ENCODE measurements around the gene HCRTR1. TPM values are rescaled to one million over a fixed set of nuclear protein-coding genes. Genes with fewer than 3 reads are reported as not detected.

HCRTR1 gene
- polyA plus RNA-seq, 1 of the 3 experiments (the other 2 are of a cell fraction) = 0.03 TPM

DNA sequence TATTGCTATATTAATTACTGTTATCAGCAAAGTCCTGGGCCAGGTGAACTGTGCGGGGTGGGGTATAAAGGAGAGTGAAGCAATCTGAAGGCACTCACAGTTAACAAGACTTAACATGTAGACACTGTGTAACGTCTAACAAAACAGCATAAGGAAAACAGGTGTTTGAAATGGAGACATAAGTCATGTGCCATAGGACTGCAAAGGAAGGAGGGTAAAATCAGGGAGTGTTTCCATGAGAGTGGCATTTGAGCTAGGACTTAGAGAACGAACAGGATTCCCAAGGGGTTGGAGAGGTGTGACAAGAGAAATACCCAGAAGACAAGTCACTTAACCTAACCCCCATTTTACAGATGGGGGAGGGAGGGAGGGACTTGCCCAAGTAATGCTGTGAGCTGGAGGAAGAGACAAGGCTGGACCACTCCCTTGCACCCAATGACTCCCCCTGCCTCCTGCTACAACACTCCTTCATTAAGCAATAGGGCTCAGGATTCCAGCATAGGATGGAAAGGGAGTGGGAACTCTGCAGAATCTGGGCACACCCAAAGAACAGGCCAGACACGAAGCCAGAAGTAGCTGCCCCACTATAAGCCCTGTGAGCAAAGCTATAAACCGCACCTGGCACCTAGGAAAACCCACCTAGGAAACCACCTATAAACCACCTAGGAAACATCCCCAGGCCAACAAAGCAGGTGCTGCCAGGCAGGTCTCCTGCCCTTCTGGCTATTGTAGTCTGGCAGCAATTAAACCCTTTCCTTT, 20.6 kb downstream of the HCRTR1 start:
- H4K20me1 ChIP-seq (ENCODE audit: insufficient read depth) = peaks cover 28% of the 10 kb centered on the region
- peaks cover 3% of the 10 kb centered on the region for H3F3A ChIP-seq (replicated peaks; ENCODE audit: insufficient read depth)
- no peaks in the 10 kb centered on the region for H3K9me3 ChIP-seq
- peaks cover 77% of the 10 kb centered on the region for H3K79me2 ChIP-seq (ENCODE audit: insufficient read depth)
- H3K36me3 ChIP-seq (replicated peaks in 1 of 2; ENCODE audit: control insufficient read depth in 1 of 2, insufficient read depth in 2 of 2, low read length in 1 of 2) = peaks cover 4 to 19% of the 10 kb centered on the region in 2 experiments
- no peak overlapping the region for H3K27ac ChIP-seq (ENCODE audit: low read depth in 2 of 2, low read length in 1 of 2)
- H3K9ac ChIP-seq = no peak overlapping the region
- DNase-seq = no peak
- peaks cover 8 to 26% of the 10 kb centered on the region in 2 experiments; a peak in 3 of 4 replicates for H3K4me1 ChIP-seq (ENCODE audit: control insufficient read depth in 1 of 2, insufficient read depth in 2 of 2, low read depth in 1 of 2, low read length in 1 of 2)
- CTCF ChIA-PET = interaction anchor here (0.7 to 7.5 kb wide), 10 partner anchors 9 to 151 kb away, joined by 3 to 45 read pairs (median 8); partner anchors contain the start of gene HCRTR1
- no peaks in the 10 kb centered on the region for H3K9me2 ChIP-seq
- no peak overlapping the region for H3K4me3 ChIP-seq (ENCODE audit: low read depth in 2 of 2, low read length in 1 of 2)
- TF ChIP-seq GABPA (IDR thresholded peaks at IDR 0.05; ENCODE audit: low read depth) (no peak), SIN3A (IDR thresholded peaks at IDR 0.05; ENCODE audit: borderline replicate concordance, low read depth, low read length) (no peak), EP300 (IDR thresholded peaks at IDR 0.05; ENCODE audit: borderline replicate concordance in 1 of 2, low read depth in 1 of 2, low read length in 1 of 2) (no peak), TEAD4 (IDR thresholded peaks at IDR 0.05; ENCODE audit: borderline replicate concordance, insufficient read depth) (no peak), CTCF (IDR thresholded peaks at IDR 0.05) (no peak), RCOR1 (IDR thresholded peaks at IDR 0.05; ENCODE audit: low read length) (no peak), GATA2 (CRISPR knock-in tag; IDR thresholded peaks at IDR 0.05) (no peak), IRF3 (IDR thresholded peaks at IDR 0.05; ENCODE audit: low read depth, low read length) (no peak), FOXM1 (IDR thresholded peaks at IDR 0.05; ENCODE audit: low read depth) (no peak), CHD2 (IDR thresholded peaks at IDR 0.05; ENCODE audit: low read length, partially characterized antibody) (no peak)
- TF ChIP-seq, protein P1, sequence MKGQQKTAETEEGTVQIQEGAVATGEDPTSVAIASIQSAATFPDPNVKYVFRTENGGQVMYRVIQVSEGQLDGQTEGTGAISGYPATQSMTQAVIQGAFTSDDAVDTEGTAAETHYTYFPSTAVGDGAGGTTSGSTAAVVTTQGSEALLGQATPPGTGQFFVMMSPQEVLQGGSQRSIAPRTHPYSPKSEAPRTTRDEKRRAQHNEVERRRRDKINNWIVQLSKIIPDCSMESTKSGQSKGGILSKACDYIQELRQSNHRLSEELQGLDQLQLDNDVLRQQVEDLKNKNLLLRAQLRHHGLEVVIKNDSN (IDR thresholded peaks at IDR 0.05; ENCODE audit: borderline replicate concordance, low read depth) = no peak
- TF ChIP-seq, protein P2, sequence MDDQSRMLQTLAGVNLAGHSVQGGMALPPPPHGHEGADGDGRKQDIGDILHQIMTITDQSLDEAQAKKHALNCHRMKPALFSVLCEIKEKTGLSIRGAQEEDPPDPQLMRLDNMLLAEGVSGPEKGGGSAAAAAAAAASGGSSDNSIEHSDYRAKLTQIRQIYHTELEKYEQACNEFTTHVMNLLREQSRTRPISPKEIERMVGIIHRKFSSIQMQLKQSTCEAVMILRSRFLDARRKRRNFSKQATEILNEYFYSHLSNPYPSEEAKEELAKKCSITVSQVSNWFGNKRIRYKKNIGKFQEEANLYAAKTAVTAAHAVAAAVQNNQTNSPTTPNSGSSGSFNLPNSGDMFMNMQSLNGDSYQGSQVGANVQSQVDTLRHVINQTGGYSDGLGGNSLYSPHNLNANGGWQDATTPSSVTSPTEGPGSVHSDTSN (IDR thresholded peaks at IDR 0.05) = no peak
- TF ChIP-seq, protein P3, sequence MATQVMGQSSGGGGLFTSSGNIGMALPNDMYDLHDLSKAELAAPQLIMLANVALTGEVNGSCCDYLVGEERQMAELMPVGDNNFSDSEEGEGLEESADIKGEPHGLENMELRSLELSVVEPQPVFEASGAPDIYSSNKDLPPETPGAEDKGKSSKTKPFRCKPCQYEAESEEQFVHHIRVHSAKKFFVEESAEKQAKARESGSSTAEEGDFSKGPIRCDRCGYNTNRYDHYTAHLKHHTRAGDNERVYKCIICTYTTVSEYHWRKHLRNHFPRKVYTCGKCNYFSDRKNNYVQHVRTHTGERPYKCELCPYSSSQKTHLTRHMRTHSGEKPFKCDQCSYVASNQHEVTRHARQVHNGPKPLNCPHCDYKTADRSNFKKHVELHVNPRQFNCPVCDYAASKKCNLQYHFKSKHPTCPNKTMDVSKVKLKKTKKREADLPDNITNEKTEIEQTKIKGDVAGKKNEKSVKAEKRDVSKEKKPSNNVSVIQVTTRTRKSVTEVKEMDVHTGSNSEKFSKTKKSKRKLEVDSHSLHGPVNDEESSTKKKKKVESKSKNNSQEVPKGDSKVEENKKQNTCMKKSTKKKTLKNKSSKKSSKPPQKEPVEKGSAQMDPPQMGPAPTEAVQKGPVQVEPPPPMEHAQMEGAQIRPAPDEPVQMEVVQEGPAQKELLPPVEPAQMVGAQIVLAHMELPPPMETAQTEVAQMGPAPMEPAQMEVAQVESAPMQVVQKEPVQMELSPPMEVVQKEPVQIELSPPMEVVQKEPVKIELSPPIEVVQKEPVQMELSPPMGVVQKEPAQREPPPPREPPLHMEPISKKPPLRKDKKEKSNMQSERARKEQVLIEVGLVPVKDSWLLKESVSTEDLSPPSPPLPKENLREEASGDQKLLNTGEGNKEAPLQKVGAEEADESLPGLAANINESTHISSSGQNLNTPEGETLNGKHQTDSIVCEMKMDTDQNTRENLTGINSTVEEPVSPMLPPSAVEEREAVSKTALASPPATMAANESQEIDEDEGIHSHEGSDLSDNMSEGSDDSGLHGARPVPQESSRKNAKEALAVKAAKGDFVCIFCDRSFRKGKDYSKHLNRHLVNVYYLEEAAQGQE (IDR thresholded peaks at IDR 0.05; ENCODE audit: low read depth, low read length) = no peak
- H3K4me2 ChIP-seq = no peak overlapping the region
- POLR2A ChIA-PET = no interaction called here
- no peaks in the 10 kb centered on the region for H3K27me3 ChIP-seq (ENCODE audit: insufficient read depth)
- no peak overlapping the region for H2AFZ ChIP-seq (ENCODE audit: low read depth)
- 78% methylated on average over 3 of the region's 5 CpGs for WGBS (ENCODE audit: low lambda C conversion rate)
